Naive thymus-derived CD4-positive, alpha-beta T cell (primary cell): Measurements from ENCODE around the gene TRIM66. TPM values are rescaled to one million over a fixed set of nuclear protein-coding genes. Genes with fewer than 3 reads are reported as not detected.

Experiments used
- ATAC-seq: fragments of 150-1000 bp; cut with Tn5 transposase; 2 replicates; pipeline ENCODE4 v1.10.0; 2021; ENCODE audit warnings: mild to moderate bottlenecking, moderate library complexity
- CTCF ChIA-PET: fragments of 350-600 bp; sonication (Branson Sonifier 250); formaldehyde crosslinking; loops from one replicate; lab custom pipeline; 2021; ENCODE audit warnings: antibody characterized with exemption; lab: Charles Lee
- POLR2A ChIA-PET: fragments of 350-600 bp; sonication (Branson Sonifier 250); formaldehyde crosslinking; loops from one replicate; lab custom pipeline; 2021; ENCODE audit warnings: antibody characterized with exemption, inconsistent platforms; lab: Charles Lee
- DNase-seq, 9 donors: peaks; one replicate each; pipeline versions ENCODE4 v3.0.0 to v3.0.0-alpha.2; 2020 to 2022; ENCODE audit warnings: mixed read lengths in 1 of 9
- H3K27ac ChIP-seq: one replicate; pipeline ENCODE4 v1.7.0; 2013; ENCODE audit warnings: mild to moderate bottlenecking, low read depth, low read length, moderate library complexity
- H3K27me3 ChIP-seq, 2 donors: one replicate each; pipeline ENCODE4 v1.7.0; 2013; ENCODE audit warnings: low read length in 2 of 2, mild to moderate bottlenecking in 2 of 2, moderate library complexity in 2 of 2; ENCODE audit not compliant: control insufficient read depth in 2 of 2, insufficient read depth in 2 of 2
- H3K36me3 ChIP-seq, 3 experiments: 1 replicate in 2 of 3; 2 replicates in 1 of 3; pipeline ENCODE4 v1.7.0; 2013; ENCODE audit warnings: low read length in 3 of 3, mild to moderate bottlenecking in 3 of 3, moderate library complexity in 1 of 3; ENCODE audit not compliant: insufficient read depth in 3 of 3, control insufficient read depth in 2 of 3
- H3K4me1 ChIP-seq, 2 donors: one replicate each; pipeline ENCODE4 v1.7.0; 2013; ENCODE audit warnings: low read length in 2 of 2, mild to moderate bottlenecking in 2 of 2, moderate library complexity in 1 of 2; ENCODE audit not compliant: control insufficient read depth in 2 of 2, insufficient read depth in 2 of 2
- H3K4me3 ChIP-seq: 2 replicates; pipeline ENCODE4 v1.7.0; 2013; ENCODE audit warnings: mild to moderate bottlenecking, low read length
- H3K9me3 ChIP-seq, 3 experiments: 1 replicate in 2 of 3; 2 replicates in 1 of 3; pipeline ENCODE4 v1.7.0; 2013; ENCODE audit warnings: low read length in 3 of 3; ENCODE audit not compliant: control insufficient read depth in 2 of 3
- H3K27ac Mint-ChIP-seq, 9 donors: one replicate each; pipeline ENCODE4 v1.8.0; 2020 to 2022; ENCODE audit warnings: mixed read lengths in 9 of 9, mild to moderate bottlenecking in 8 of 9, moderate library complexity in 5 of 9, inconsistent platforms in 2 of 9
- H3K27me3 Mint-ChIP-seq, 5 donors: one replicate each; pipeline ENCODE4 v1.8.0; 2021 to 2022; ENCODE audit warnings: mixed read lengths in 5 of 5, mild to moderate bottlenecking in 1 of 5
- H3K36me3 Mint-ChIP-seq, 5 donors: one replicate each; pipeline ENCODE4 v1.8.0; 2020 to 2022; ENCODE audit warnings: mixed read lengths in 5 of 5, mild to moderate bottlenecking in 3 of 5, inconsistent platforms in 1 of 5
- H3K4me1 Mint-ChIP-seq, 7 donors: one replicate each; pipeline ENCODE4 v1.8.0; 2020 to 2022; ENCODE audit warnings: mixed read lengths in 7 of 7, mild to moderate bottlenecking in 3 of 7, inconsistent platforms in 1 of 7
- H3K4me3 Mint-ChIP-seq, 10 donors: one replicate each; pipeline ENCODE4 v1.8.0; 2020 to 2022; ENCODE audit warnings: mild to moderate bottlenecking in 10 of 10, mixed read lengths in 10 of 10, moderate library complexity in 6 of 10, inconsistent platforms in 2 of 10
- H3K9me3 Mint-ChIP-seq, 11 donors: one replicate each; pipeline ENCODE4 v1.8.0; 2020 to 2022; ENCODE audit warnings: mixed read lengths in 11 of 11, mild to moderate bottlenecking in 4 of 11, inconsistent platforms in 1 of 11, moderate library complexity in 1 of 11
- intact Hi-C, 2 donors: fragments of 100-400 bp; cut with micrococcal nuclease; formaldehyde crosslinking; loops; one replicate each; pipeline ENCODE4 v1.15.1; 2023
- polyA plus RNA-seq, 2 donors: library from polyadenylated mRNA; unstranded; fragments of 300-500 nt; fragmentation: Illumina TruSeq; gene quantifications; one replicate each; pipeline ENCODE4 v1.2.3, GENCODE V29; 2021
- total RNA-seq, 6 experiments: library from RNA in 5 of 6; stranded (reverse) in 5 of 6; gene quantifications; 1 replicate in 5 of 6; 2 replicates in 1 of 6; pipeline ENCODE4 v1.2.3 and lab custom pipeline; 2021 to 2026

TRIM66 gene
- total and polyA plus RNA-seq, 7 experiments from 2014 or later, result 0.32 to 37.6 (median 23.2) TPM

DNA sequence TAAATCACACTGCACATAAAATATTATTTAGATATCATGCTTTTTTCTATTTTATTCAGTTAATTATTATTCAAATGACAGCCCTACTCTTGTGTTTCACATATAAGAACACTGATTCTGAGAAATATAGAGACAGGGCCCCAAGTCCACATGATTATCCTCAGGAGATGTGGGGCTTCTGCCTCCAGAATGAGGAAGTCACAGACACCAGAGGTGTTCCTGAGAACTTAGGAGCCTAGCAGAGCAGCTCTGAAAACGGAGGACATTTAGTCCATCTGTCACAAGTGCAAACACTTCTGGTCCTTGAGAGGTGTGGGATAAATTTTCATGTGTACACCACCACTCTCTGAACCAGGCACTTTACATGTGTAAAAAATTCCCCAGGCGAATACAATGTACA, 26.2 kb downstream of the TRIM66 start:
- no peak overlapping the region for H3K4me3 ChIP-seq
- no peak for ATAC-seq
- Mint-ChIP-seq H3K4me1 (peaks cover 0 to 12% (median 0%) of the 10 kb centered on the region in 7 donors), H3K9me3 (no peaks in the 10 kb centered on the region), H3K27me3 (no peaks in the 10 kb centered on the region), H3K36me3 (peaks cover 4 to 46% (median 5%) of the 10 kb centered on the region in 5 donors), H3K4me3 (no peak overlapping the region), H3K27ac (peak overlapping the region in 1 of 9 donors; percentile 34)
- no peak for DNase-seq
- ChIA-PET CTCF (no interaction called here), POLR2A (no interaction called here)
- intact Hi-C loops, result no loop called here
- H3K9me3 ChIP-seq, result no peaks in the 10 kb centered on the region
- H3K4me1 ChIP-seq, result no peaks in the 10 kb centered on the region
- no peak overlapping the region for H3K27ac ChIP-seq
- no peaks in the 10 kb centered on the region for H3K27me3 ChIP-seq
- H3K36me3 ChIP-seq, result no peaks in the 10 kb centered on the region

- H3K4me3 ChIP-seq, result no peak overlapping the region
- Mint-ChIP-seq H3K4me1 (peaks cover 0 to 12% (median 0%) of the 10 kb centered on the region in 7 donors), H3K36me3 (peaks cover 7 to 41% (median 14%) of the 10 kb centered on the region in 5 donors), H3K27ac (peak overlapping the region in 2 of 9 donors; percentile 54 to 80), H3K4me3 (peak overlapping the region in 1 of 10 donors; percentile 13), H3K9me3 (no peaks in the 10 kb centered on the region), H3K27me3 (no peaks in the 10 kb centered on the region)
- no peaks in the 10 kb centered on the region for H3K27me3 ChIP-seq
- H3K36me3 ChIP-seq, result peaks cover 0 to 14% (median 0%) of the 10 kb centered on the region in 3 experiments
- intact Hi-C loops, result no loop called here
- ChIA-PET POLR2A (no interaction called here), CTCF (no interaction called here)
- H3K4me1 ChIP-seq, result no peaks in the 10 kb centered on the region
- no peak overlapping the region for H3K27ac ChIP-seq
- ATAC-seq, result no peak
- no peaks in the 10 kb centered on the region for H3K9me3 ChIP-seq
- DNase-seq, result no peak
Measured at GRCh38 chr11:8654503-8654902, 28.0 kb downstream of the TRIM66 start.

DNA sequence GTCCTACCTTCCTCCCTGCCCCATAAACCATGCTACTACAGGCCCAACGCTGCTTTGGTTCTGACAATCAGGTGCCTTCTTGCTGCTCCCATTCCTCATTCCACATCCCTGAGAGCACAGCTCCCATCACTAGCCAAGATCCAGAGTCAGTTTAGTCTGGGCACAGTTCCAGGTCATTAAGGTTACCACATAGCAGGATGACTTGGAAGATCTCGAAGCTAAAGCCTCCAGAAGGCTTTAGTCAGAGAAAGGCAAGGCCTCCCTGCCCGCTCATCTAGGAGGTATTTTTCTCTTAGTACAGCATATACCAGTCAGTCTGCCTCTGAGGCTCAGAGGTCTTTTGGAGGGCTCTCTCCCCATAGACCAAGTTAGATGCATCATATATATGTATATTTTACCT, 30.3 kb downstream of the TRIM66 start:
- CTCF ChIA-PET, result no interaction called here
- Mint-ChIP-seq H3K4me3 (no peak overlapping the region), H3K4me1 (peaks cover 0 to 18% (median 0%) of the 10 kb centered on the region in 7 donors), H3K27ac (peak overlapping the region in 1 of 9 donors; percentile 18), H3K36me3 (peaks cover 15 to 48% (median 18%) of the 10 kb centered on the region in 5 donors), H3K27me3 (no peaks in the 10 kb centered on the region), H3K9me3 (no peaks in the 10 kb centered on the region)
- H3K4me3 ChIP-seq, result no peak overlapping the region
- H3K27me3 ChIP-seq, result no peaks in the 10 kb centered on the region
- DNase-seq (no peak), ATAC-seq (no peak)
- POLR2A ChIA-PET, result no interaction called here
- peaks cover 7 to 34% (median 8%) of the 10 kb centered on the region in 3 experiments for H3K36me3 ChIP-seq
- H3K4me1 ChIP-seq, result no peaks in the 10 kb centered on the region
- intact Hi-C loops, result no loop called here
- H3K27ac ChIP-seq, result no peak overlapping the region
- no peaks in the 10 kb centered on the region for H3K9me3 ChIP-seq

GRCh38 chr11:8650401-8650990, 32.0 kb downstream of the TRIM66 start:
- no peak overlapping the region for H3K27ac ChIP-seq
- CTCF ChIA-PET, result no interaction called here

DNA sequence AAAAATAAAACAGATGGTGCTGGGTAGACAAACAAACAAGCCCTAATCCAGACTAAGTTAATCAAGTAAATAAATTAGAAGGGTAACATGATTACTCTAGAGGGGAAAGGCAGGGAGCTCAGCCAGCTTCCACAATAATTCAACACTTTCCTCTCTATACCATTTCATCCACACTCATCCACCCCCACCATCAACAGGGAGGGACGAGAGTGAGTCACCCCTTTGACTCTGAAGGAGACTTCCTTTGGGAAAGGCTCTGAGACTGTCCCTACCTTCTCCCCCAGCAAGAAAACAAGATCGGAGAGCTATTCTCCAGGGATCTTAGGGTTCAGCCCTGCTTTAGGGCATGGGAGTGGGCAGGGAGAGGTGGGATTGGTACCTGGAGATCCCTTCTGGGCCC, 33.1 kb downstream of the TRIM66 start:
- Histone ChIP-seq H3K27me3 (no peaks in the 10 kb centered on the region), H3K9me3 (no peaks in the 10 kb centered on the region), H3K4me3 (no peak overlapping the region), H3K27ac (no peak overlapping the region), H3K36me3 (peaks cover 7 to 58% (median 8%) of the 10 kb centered on the region in 3 experiments), H3K4me1 (no peaks in the 10 kb centered on the region)
- Mint-ChIP-seq H3K27ac (no peak overlapping the region), H3K4me1 (peaks cover 0 to 12% (median 0%) of the 10 kb centered on the region in 7 donors), H3K4me3 (no peak overlapping the region), H3K9me3 (no peaks in the 10 kb centered on the region), H3K36me3 (peaks cover 18 to 47% (median 19%) of the 10 kb centered on the region in 5 donors), H3K27me3 (no peaks in the 10 kb centered on the region)
- DNase-seq, result no peak
- intact Hi-C loops, result no loop called here
- CTCF ChIA-PET, result no interaction called here
- POLR2A ChIA-PET, result no interaction called here
- ATAC-seq, result no peak

More at GRCh38 chr11:8650401-8650990, 32.0 kb downstream of the TRIM66 start:
- POLR2A ChIA-PET, result no interaction called here
- no peak overlapping the region for H3K4me3 Mint-ChIP-seq
- Histone ChIP-seq H3K9me3 (no peaks in the 10 kb centered on the region), H3K4me3 (no peak overlapping the region), H3K36me3 (peaks cover 7 to 47% (median 8%) of the 10 kb centered on the region in 3 experiments), H3K4me1 (no peaks in the 10 kb centered on the region), H3K27me3 (no peaks in the 10 kb centered on the region)
- H3K27ac Mint-ChIP-seq, result peak overlapping the region in 1 of 9 donors; percentile 15
- H3K36me3 Mint-ChIP-seq, result peaks cover 18 to 48% (median 20%) of the 10 kb centered on the region in 5 donors
- intact Hi-C loops, result no loop called here
- H3K9me3 Mint-ChIP-seq, result no peaks in the 10 kb centered on the region
- H3K4me1 Mint-ChIP-seq, result peaks cover 0 to 18% (median 0%) of the 10 kb centered on the region in 7 donors
- H3K27me3 Mint-ChIP-seq, result no peaks in the 10 kb centered on the region
- DNase-seq (no peak), ATAC-seq (no peak)

DNA sequence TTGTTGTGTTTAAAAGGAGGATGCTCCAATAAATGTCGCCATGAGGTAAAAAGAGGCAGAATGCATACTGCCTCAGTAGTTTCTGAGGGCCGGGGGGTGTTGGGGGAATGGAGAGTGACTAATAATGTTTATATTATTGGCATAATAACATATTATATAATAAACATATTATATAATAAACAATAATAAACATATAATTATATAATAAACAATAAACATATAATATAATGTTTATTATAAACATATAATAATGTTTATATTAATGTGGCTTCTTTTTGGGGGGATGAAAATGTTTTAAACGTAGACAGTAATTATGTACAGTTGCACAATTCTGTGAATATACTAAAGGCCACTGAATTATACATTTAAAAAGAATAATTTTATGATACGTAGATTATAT, 35.6 kb downstream of the TRIM66 start:
- no peak overlapping the region for H3K27ac Mint-ChIP-seq
- peaks cover 15 to 34% (median 20%) of the 10 kb centered on the region in 5 donors for H3K36me3 Mint-ChIP-seq
- Histone ChIP-seq H3K4me1 (no peaks in the 10 kb centered on the region), H3K27ac (no peak overlapping the region), H3K27me3 (no peaks in the 10 kb centered on the region), H3K36me3 (peaks cover 7 to 78% (median 8%) of the 10 kb centered on the region in 3 experiments), H3K4me3 (no peak overlapping the region), H3K9me3 (no peaks in the 10 kb centered on the region)
- H3K4me3 Mint-ChIP-seq, result no peak overlapping the region
- POLR2A ChIA-PET, result interaction anchor here (0.8 kb wide), 1 partner anchor 35 kb away, joined by 3 read pairs; the partner anchor contains the start of genes RPL27A and TRIM66
- ATAC-seq, result no peak
- CTCF ChIA-PET, result no interaction called here
- no peaks in the 10 kb centered on the region for H3K9me3 Mint-ChIP-seq
- no peak for DNase-seq
- no peaks in the 10 kb centered on the region for H3K27me3 Mint-ChIP-seq
- peaks cover 0 to 5% (median 0%) of the 10 kb centered on the region in 7 donors for H3K4me1 Mint-ChIP-seq
- intact Hi-C loops, result no loop called here
